PC-3 (cell line): Measurements from ENCODE around the gene INSL3.

Source experiments
- EZH2 ChIP-seq: fragments of 300-600 bp; sonication (generic); IDR thresholded peaks from one replicate; pipeline ENCODE4 v1.6.1; 2017; ENCODE audit warnings: antibody characterized with exemption, mild to moderate bottlenecking, low read length; ENCODE audit not compliant: unreplicated experiment
- TF ChIP-seq, protein P1 (sequence below): fragments of 300-600 bp; sonication (generic); conservative IDR thresholded peaks from 2 replicates; pipeline ENCODE4 v1.5.1; 2017; ENCODE audit warnings: antibody characterized with exemption, low read depth, mild to moderate bottlenecking, low read length

DNA sequence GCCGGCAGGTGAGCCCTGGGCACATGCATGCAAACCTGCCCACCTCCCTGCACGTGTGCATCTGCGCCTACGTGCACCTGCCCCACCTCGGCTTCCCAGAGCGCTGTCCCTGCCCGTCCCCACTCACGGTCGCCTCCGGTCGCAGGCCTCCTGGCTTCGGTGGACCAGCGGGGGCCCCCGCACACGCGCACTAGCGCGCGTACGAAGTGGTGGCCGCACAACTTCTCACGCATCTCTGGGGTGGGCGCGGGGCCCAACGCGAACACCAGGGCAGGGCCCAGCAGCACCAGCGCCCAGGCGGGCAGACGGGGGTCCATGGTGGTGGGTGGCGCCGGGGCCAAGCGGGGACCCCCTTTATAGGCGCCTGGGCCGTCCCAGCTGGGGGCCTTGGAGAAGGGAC is at the start of gene INSL3:
- no peak for TF ChIP-seq EZH2
- TF ChIP-seq, protein P1, sequence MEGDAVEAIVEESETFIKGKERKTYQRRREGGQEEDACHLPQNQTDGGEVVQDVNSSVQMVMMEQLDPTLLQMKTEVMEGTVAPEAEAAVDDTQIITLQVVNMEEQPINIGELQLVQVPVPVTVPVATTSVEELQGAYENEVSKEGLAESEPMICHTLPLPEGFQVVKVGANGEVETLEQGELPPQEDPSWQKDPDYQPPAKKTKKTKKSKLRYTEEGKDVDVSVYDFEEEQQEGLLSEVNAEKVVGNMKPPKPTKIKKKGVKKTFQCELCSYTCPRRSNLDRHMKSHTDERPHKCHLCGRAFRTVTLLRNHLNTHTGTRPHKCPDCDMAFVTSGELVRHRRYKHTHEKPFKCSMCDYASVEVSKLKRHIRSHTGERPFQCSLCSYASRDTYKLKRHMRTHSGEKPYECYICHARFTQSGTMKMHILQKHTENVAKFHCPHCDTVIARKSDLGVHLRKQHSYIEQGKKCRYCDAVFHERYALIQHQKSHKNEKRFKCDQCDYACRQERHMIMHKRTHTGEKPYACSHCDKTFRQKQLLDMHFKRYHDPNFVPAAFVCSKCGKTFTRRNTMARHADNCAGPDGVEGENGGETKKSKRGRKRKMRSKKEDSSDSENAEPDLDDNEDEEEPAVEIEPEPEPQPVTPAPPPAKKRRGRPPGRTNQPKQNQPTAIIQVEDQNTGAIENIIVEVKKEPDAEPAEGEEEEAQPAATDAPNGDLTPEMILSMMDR, result no peak
